ENCODE results near the gene ARL10.

ARL10 gene

DNA sequence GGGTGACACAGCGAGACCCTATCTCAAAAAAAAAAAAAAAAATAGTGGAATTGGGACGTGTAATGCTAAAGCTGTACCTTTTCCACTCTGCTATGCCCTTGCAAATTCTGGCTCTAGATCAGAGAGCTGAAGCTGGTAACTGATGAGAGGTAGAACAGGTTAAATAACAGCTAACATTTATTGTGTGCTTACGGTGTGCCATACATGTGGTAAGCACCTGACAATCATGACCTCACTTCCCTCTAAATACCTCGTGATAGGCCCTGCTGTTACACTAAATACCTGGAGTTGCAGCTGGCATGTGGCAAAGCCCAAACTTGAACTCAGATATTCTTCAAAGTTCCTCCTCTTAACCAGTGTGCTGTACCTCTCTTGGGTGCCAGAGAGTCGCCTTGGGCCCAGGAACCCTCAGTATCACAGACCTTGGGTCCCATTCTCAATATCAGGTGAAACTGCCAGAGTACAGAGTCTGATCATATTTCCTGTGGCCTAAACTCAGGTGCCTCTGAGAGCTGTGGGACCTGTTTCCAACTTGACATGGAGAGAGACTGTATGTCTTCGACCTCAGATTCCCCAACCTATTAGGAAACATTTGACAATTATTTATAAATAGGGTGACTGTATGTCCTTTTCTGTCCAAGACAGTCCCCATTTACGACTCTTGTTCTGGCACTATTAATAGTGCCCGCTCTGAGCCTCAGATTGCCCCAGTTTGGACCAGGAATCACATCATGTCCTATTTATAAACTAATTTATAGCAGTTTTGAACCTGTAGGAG lies 4.8 kb downstream of the ARL10 start:
- no peak for DNase-seq (ENCODE audit: low spot score)

DNA sequence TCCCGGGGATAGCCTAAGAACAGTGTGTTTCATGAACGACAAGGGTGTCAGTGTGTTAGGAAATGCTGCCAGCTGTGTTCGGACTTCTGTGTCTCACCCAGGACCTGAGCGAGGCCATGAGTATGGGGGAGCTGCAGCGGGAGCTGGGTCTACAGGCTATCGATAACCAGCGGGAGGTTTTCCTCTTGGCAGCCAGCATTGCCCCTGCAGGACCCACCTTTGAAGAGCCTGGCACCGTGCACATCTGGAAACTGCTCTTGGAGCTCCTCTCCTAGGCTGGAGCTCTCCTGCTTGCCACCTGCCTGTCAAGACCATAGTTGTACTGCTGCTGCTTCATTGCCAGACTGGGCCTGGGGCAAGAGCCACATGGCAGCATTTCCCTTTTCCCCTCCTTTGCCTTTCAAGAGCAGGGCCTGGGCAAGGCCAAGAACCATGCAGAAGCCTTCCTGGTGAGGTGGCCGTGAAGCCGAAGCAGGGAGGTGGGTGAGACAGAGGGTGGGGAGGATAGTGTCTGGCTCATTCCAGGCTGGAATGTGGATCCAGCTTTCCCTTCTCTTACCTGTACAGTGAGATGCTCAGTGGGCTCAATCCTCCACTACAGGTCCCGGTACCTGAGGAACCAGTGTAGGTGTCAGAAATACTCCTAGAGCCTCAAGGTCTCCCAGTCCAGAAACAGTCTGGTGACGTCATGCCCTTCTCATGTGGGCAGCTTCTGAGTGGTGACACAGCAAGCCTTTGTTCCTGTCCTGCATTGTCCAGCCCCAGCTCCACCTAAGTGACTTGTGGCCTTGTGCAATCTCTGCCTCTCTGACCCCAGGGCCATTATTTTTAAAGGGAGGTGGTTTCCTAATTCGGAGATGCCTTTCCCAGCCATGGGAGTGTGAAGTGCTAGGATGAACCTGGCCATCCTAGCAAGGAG lies 6.6 kb downstream of the ARL10 start:
- TF ChIP-seq, protein P1, sequence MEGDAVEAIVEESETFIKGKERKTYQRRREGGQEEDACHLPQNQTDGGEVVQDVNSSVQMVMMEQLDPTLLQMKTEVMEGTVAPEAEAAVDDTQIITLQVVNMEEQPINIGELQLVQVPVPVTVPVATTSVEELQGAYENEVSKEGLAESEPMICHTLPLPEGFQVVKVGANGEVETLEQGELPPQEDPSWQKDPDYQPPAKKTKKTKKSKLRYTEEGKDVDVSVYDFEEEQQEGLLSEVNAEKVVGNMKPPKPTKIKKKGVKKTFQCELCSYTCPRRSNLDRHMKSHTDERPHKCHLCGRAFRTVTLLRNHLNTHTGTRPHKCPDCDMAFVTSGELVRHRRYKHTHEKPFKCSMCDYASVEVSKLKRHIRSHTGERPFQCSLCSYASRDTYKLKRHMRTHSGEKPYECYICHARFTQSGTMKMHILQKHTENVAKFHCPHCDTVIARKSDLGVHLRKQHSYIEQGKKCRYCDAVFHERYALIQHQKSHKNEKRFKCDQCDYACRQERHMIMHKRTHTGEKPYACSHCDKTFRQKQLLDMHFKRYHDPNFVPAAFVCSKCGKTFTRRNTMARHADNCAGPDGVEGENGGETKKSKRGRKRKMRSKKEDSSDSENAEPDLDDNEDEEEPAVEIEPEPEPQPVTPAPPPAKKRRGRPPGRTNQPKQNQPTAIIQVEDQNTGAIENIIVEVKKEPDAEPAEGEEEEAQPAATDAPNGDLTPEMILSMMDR (IDR thresholded peaks at IDR 0.05; ENCODE audit: extremely low read depth, insufficient read depth, missing control alignments): no peak
- in situ Hi-C loops (cut with MboI; ENCODE audit: low pct_unique_long_range_greater_than_20kb, low sequenced_read_pairs, unreplicated experiment): no loop called here
- DNase-seq (ENCODE audit: low spot score): no peak

More for the DNA sequence above, 4.8 kb downstream of the ARL10 start:
- in situ Hi-C loops (cut with MboI; ENCODE audit: low pct_unique_long_range_greater_than_20kb, low sequenced_read_pairs, unreplicated experiment): no loop called here
- TF ChIP-seq, protein P1 (IDR thresholded peaks at IDR 0.05; ENCODE audit: extremely low read depth, insufficient read depth, missing control alignments): no peak

DNA sequence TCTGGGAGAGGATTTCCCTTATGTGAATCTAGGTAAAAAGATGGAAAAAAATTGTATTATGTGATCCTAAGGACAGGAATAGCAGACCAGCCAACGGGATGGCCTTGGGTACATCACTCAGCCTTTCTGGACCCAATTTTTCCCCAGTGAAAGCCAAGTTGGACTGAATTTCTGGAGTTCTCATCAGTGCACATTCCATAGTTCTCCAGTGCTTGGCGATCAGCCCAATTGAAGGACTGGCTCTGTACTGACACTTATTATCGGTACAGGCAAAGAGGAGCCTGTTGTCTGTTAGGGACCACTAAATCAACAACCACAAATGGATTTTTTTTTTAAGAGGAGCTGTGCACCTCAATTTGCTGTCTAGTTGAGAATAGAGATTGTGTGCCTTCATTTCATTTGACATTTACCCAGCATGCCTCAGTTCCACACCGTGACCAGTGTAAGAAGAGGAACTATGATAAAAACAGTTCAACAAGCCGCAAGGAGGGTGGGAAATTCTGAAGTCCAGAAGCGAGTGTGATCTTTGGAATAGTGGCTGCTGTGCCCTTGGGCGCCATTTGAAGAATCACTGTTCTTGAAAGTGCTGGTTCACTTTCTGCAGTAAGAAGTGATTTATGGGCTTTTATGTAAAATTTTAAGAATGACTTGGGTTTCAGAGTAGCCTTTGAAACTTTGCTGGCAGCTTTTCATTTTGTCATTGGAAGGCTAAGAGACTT lies 8.0 kb downstream of the ARL10 start:
- in situ Hi-C loops (cut with MboI; ENCODE audit: low pct_unique_long_range_greater_than_20kb, low sequenced_read_pairs, unreplicated experiment): no loop called here
- DNase-seq (ENCODE audit: low spot score): no peak
- TF ChIP-seq, protein P1 (IDR thresholded peaks at IDR 0.05; ENCODE audit: extremely low read depth, insufficient read depth, missing control alignments): no peak

DNA sequence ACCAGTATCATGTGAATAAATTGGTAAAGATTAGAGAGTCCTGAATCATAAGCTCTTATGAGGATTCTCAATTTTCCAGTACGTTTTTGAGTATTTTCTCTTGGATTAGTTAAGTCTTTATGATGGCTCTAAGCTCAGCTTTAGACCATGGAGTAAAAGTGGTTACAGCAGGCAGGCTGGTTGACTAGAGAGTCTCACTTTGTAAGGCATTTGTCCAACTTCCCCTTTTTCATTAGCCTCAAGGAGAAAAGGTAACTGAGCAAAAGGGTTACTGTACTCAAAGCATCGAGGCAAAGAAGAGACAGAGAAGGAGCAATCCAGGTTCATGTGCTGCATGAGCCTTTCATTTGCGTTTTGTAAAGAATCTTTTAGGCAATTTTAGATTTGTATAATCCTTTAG lies 14.6 kb downstream of the ARL10 start:
- TF ChIP-seq, protein P1 (IDR thresholded peaks at IDR 0.05; ENCODE audit: extremely low read depth, insufficient read depth, missing control alignments): no peak
- in situ Hi-C loops (cut with MboI; ENCODE audit: low pct_unique_long_range_greater_than_20kb, low sequenced_read_pairs, unreplicated experiment): no loop called here
- peak; percentile 49 for DNase-seq (ENCODE audit: low spot score)

DNA sequence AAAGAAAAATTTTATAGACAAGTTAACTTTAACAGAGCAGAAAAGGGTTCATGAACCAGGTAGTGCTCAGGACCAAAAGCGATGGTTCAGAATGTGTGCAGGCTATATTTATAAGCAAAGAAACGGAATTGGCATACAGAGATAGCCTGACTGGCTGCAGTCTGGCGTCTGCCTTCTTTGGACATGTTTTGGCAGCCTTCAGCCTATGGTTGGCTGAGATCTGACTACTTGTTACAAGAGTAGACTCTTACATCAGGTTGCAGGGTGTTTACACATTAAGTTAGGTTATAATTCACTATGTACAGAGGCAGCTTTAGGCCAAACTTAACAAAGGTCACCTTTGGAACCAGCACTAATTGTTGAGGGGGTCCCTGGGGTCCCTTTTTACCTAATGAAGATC lies 16.1 kb downstream of the ARL10 start:
- in situ Hi-C loops (cut with MboI; ENCODE audit: low pct_unique_long_range_greater_than_20kb, low sequenced_read_pairs, unreplicated experiment): no loop called here
- TF ChIP-seq, protein P1 (IDR thresholded peaks at IDR 0.05; ENCODE audit: extremely low read depth, insufficient read depth, missing control alignments): no peak
- DNase-seq (ENCODE audit: low spot score): no peak

DNA sequence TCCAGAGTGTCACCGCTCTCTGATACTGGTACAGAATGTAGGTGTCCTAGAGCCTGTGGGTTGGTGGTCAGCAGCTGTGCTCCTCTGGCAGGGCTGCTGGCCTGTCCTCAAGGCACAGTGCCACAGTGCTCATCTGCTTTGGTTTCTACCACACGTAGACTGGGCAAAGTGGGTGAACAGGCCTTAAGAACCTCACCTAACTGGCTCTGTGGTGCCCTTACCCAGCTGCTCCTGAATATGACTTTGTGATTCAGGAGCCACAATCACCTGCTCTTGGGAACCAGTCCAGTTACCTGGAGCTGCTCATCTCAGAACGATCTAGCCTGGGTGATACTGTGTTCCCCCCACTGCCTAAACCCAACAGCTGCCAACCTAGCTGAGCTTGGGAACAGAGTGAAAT lies 16.7 kb downstream of the ARL10 start:
- TF ChIP-seq, protein P1 (IDR thresholded peaks at IDR 0.05; ENCODE audit: extremely low read depth, insufficient read depth, missing control alignments): no peak
- in situ Hi-C loops (cut with MboI; ENCODE audit: low pct_unique_long_range_greater_than_20kb, low sequenced_read_pairs, unreplicated experiment): no loop called here
- no peak for DNase-seq (ENCODE audit: low spot score)

All from GM13977 (cell line).